Esophagus squamous epithelium (tissue), 4 donors: ENCODE measurements around the gene OPN1MW3.

Source experiments
- CTCF ChIP-seq, 6 experiments: fragments of 450-650 bp in 4 of 6; fragments of 200-600 bp in 2 of 6; sonication (generic) in 2 of 6; IDR thresholded peaks; one replicate each; pipeline ENCODE4 v1.5.1; 2016 to 2019; ENCODE audit warnings: antibody characterized with exemption in 6 of 6, mild to moderate bottlenecking in 4 of 6, moderate library complexity in 4 of 6
- POLR2A ChIP-seq, 4 donors: fragments of 450-650 bp; IDR thresholded peaks; one replicate each; pipeline ENCODE4 v1.6.1; 2017; ENCODE audit warnings: antibody characterized with exemption in 4 of 4, mild to moderate bottlenecking in 4 of 4, moderate library complexity in 3 of 4

- no peak for TF ChIP-seq CTCF (IDR thresholded peaks at IDR 0.05)
- TF ChIP-seq POLR2A (IDR thresholded peaks at IDR 0.05) = no peak
Measured at GRCh38 chrX:154307202-154307601, 49.8 kb downstream of the OPN1MW3 start.
